HG03175 (cell line): Measurements from ENCODE around the gene DNAJA3.
"Not testable (repeated sequence)": the region's sequence is repeated elsewhere in the genome, so short reads cannot be mapped to it uniquely, and the experiment has no call there.

ENCODE experiments used
- ATAC-seq: cut with Tn5 transposase; IDR thresholded peaks from one replicate; pipeline ENCODE4 v1.9.1; 2021; ENCODE audit warnings: mild to moderate bottlenecking, moderate library complexity; ENCODE audit not compliant: unreplicated experiment

DNAJA3 gene

GRCh38 chr16:4386951-4387565 lies 38.6 kb upstream of the DNAJA3 start:
- ATAC-seq, result no peak

- ATAC-seq, result no peak
Observed at GRCh38 chr16:4387781-4388180, 37.9 kb upstream of the DNAJA3 start.

GRCh38 chr16:4388271-4389021 lies 37.2 kb upstream of the DNAJA3 start:
- no peak for ATAC-seq

GRCh38 chr16:4389051-4389955 lies 36.4 kb upstream of the DNAJA3 start:
- no peak for ATAC-seq

GRCh38 chr16:4390266-4391260 lies 35.1 kb upstream of the DNAJA3 start:
- ATAC-seq, result no peak

GRCh38 chr16:4391631-4392381 lies 33.9 kb upstream of the DNAJA3 start:
- ATAC-seq, result no peak

GRCh38 chr16:4392382-4393239 lies 33.1 kb upstream of the DNAJA3 start:
- no peak for ATAC-seq

- no peak for ATAC-seq
Observed at GRCh38 chr16:4393240-4393600, 32.4 kb upstream of the DNAJA3 start.

- ATAC-seq, result not testable (repeated sequence)
Observed at GRCh38 chr16:4393850-4394249, 31.8 kb upstream of the DNAJA3 start.

GRCh38 chr16:4395055-4395726 lies 30.5 kb upstream of the DNAJA3 start:
- no peak for ATAC-seq

- ATAC-seq, result no peak
Observed at GRCh38 chr16:4399001-4399730, 26.5 kb upstream of the DNAJA3 start.

GRCh38 chr16:4401094-4401501 lies 24.6 kb upstream of the DNAJA3 start:
- ATAC-seq, result no peak

- no peak for ATAC-seq
Observed at GRCh38 chr16:4401510-4401909, 24.2 kb upstream of the DNAJA3 start.

GRCh38 chr16:4402439-4403132 lies 23.1 kb upstream of the DNAJA3 start:
- no peak for ATAC-seq

- no peak for ATAC-seq
Observed at GRCh38 chr16:4403133-4403949, 22.3 kb upstream of the DNAJA3 start.
